Naive thymus-derived CD4-positive, alpha-beta T cell (primary cell): ENCODE data around the gene CHD3. TPM values are rescaled to one million over a fixed set of nuclear protein-coding genes. Genes with fewer than 3 reads are reported as not detected.
"Not testable (repeated sequence)": the region's sequence is repeated elsewhere in the genome, so short reads cannot be mapped to it uniquely, and the experiment has no call there.

Source experiments
- ATAC-seq: fragments of 150-1000 bp; cut with Tn5 transposase; 2 replicates; pipeline ENCODE4 v1.10.0; 2021; ENCODE audit warnings: mild to moderate bottlenecking, moderate library complexity
- CTCF ChIA-PET: fragments of 350-600 bp; sonication (Branson Sonifier 250); formaldehyde crosslinking; loops from one replicate; lab custom pipeline; 2021; ENCODE audit warnings: antibody characterized with exemption; lab: Charles Lee
- POLR2A ChIA-PET: fragments of 350-600 bp; sonication (Branson Sonifier 250); formaldehyde crosslinking; loops from one replicate; lab custom pipeline; 2021; ENCODE audit warnings: antibody characterized with exemption, inconsistent platforms; lab: Charles Lee
- DNase-seq, 9 donors: peaks; one replicate each; pipeline versions ENCODE4 v3.0.0 to v3.0.0-alpha.2; 2020 to 2022; ENCODE audit warnings: mixed read lengths in 1 of 9
- H3K27ac ChIP-seq: one replicate; pipeline ENCODE4 v1.7.0; 2013; ENCODE audit warnings: mild to moderate bottlenecking, low read depth, low read length, moderate library complexity
- H3K27me3 ChIP-seq, 2 donors: one replicate each; pipeline ENCODE4 v1.7.0; 2013; ENCODE audit warnings: low read length in 2 of 2, mild to moderate bottlenecking in 2 of 2, moderate library complexity in 2 of 2; ENCODE audit not compliant: control insufficient read depth in 2 of 2, insufficient read depth in 2 of 2
- H3K36me3 ChIP-seq, 3 experiments: 1 replicate in 2 of 3; 2 replicates in 1 of 3; pipeline ENCODE4 v1.7.0; 2013; ENCODE audit warnings: low read length in 3 of 3, mild to moderate bottlenecking in 3 of 3, moderate library complexity in 1 of 3; ENCODE audit not compliant: insufficient read depth in 3 of 3, control insufficient read depth in 2 of 3
- H3K4me1 ChIP-seq, 2 donors: one replicate each; pipeline ENCODE4 v1.7.0; 2013; ENCODE audit warnings: low read length in 2 of 2, mild to moderate bottlenecking in 2 of 2, moderate library complexity in 1 of 2; ENCODE audit not compliant: control insufficient read depth in 2 of 2, insufficient read depth in 2 of 2
- H3K4me3 ChIP-seq: 2 replicates; pipeline ENCODE4 v1.7.0; 2013; ENCODE audit warnings: mild to moderate bottlenecking, low read length
- H3K9me3 ChIP-seq, 3 experiments: 1 replicate in 2 of 3; 2 replicates in 1 of 3; pipeline ENCODE4 v1.7.0; 2013; ENCODE audit warnings: low read length in 3 of 3; ENCODE audit not compliant: control insufficient read depth in 2 of 3
- H3K27ac Mint-ChIP-seq, 9 donors: one replicate each; pipeline ENCODE4 v1.8.0; 2020 to 2022; ENCODE audit warnings: mixed read lengths in 9 of 9, mild to moderate bottlenecking in 8 of 9, moderate library complexity in 5 of 9, inconsistent platforms in 2 of 9
- H3K27me3 Mint-ChIP-seq, 5 donors: one replicate each; pipeline ENCODE4 v1.8.0; 2021 to 2022; ENCODE audit warnings: mixed read lengths in 5 of 5, mild to moderate bottlenecking in 1 of 5
- H3K36me3 Mint-ChIP-seq, 5 donors: one replicate each; pipeline ENCODE4 v1.8.0; 2020 to 2022; ENCODE audit warnings: mixed read lengths in 5 of 5, mild to moderate bottlenecking in 3 of 5, inconsistent platforms in 1 of 5
- H3K4me1 Mint-ChIP-seq, 7 donors: one replicate each; pipeline ENCODE4 v1.8.0; 2020 to 2022; ENCODE audit warnings: mixed read lengths in 7 of 7, mild to moderate bottlenecking in 3 of 7, inconsistent platforms in 1 of 7
- H3K4me3 Mint-ChIP-seq, 10 donors: one replicate each; pipeline ENCODE4 v1.8.0; 2020 to 2022; ENCODE audit warnings: mild to moderate bottlenecking in 10 of 10, mixed read lengths in 10 of 10, moderate library complexity in 6 of 10, inconsistent platforms in 2 of 10
- H3K9me3 Mint-ChIP-seq, 11 donors: one replicate each; pipeline ENCODE4 v1.8.0; 2020 to 2022; ENCODE audit warnings: mixed read lengths in 11 of 11, mild to moderate bottlenecking in 4 of 11, inconsistent platforms in 1 of 11, moderate library complexity in 1 of 11
- intact Hi-C, 2 donors: fragments of 100-400 bp; cut with micrococcal nuclease; formaldehyde crosslinking; loops; one replicate each; pipeline ENCODE4 v1.15.1; 2023
- polyA plus RNA-seq, 2 donors: library from polyadenylated mRNA; unstranded; fragments of 300-500 nt; fragmentation: Illumina TruSeq; gene quantifications; one replicate each; pipeline ENCODE4 v1.2.3, GENCODE V29; 2021
- total RNA-seq, 6 experiments: library from RNA in 5 of 6; stranded (reverse) in 5 of 6; gene quantifications; 1 replicate in 5 of 6; 2 replicates in 1 of 6; pipeline ENCODE4 v1.2.3 and lab custom pipeline; 2021 to 2026

CHD3 gene
- total and polyA plus RNA-seq, 7 experiments from 2014 or later, result 12.7 to 417 (median 247) TPM

DNA sequence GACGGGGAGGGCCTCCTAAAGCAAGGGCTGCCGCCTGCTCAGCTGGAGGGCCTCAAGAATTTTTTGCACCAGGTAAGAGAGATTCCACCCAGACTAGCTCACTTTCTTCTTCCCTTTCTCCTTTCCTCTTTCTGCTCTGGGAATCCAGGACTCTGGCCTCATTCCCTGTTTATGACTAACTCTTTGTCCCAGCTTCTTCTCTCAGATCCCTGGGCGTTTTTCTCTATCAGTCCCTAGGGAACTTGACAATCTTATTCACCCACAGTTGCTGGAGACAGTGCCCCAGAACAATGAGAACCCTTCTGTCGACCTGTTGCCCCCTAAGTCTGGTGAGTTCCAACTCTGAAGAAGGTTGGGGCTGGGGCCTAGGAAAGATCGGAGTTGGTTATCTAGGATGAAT lies 59.1 kb downstream of the CHD3 start:
- ATAC-seq (no peak), DNase-seq (no peak)
- Mint-ChIP-seq H3K36me3 (peaks cover 13 to 61% (median 34%) of the 10 kb centered on the region in 5 donors), H3K4me1 (peaks cover 4 to 23% (median 7%) of the 10 kb centered on the region in 7 donors), H3K27me3 (no peaks in the 10 kb centered on the region), H3K27ac (peak overlapping the region in 3 of 9 donors; percentile 6 to 38 (median 15)), H3K9me3 (no peaks in the 10 kb centered on the region), H3K4me3 (no peak overlapping the region)
- ChIA-PET CTCF (no interaction called here), POLR2A (no interaction called here)
- H3K9me3 ChIP-seq, result no peaks in the 10 kb centered on the region
- H3K4me3 ChIP-seq, result no peak overlapping the region
- H3K27ac ChIP-seq, result no peak overlapping the region
- no peaks in the 10 kb centered on the region for H3K4me1 ChIP-seq
- H3K36me3 ChIP-seq, result peaks cover 0 to 60% (median 4%) of the 10 kb centered on the region in 3 experiments
- H3K27me3 ChIP-seq, result no peaks in the 10 kb centered on the region
- intact Hi-C loops, result no loop called here

- intact Hi-C loops, result loop anchor here in 1 of 2 donors (2.0 kb wide), 1 partner anchor 18 kb away; the partner anchor contains the start of gene CNTROB
- Histone ChIP-seq H3K9me3 (no peaks in the 10 kb centered on the region), H3K27ac (no peak overlapping the region), H3K36me3 (peaks cover 0 to 35% (median 4%) of the 10 kb centered on the region in 3 experiments), H3K4me1 (no peaks in the 10 kb centered on the region), H3K27me3 (no peaks in the 10 kb centered on the region), H3K4me3 (no peak overlapping the region)
- peak overlapping the region in 2 of 9 donors; percentile 63 to 84 for H3K27ac Mint-ChIP-seq
- no peak for DNase-seq
- no peaks in the 10 kb centered on the region for H3K9me3 Mint-ChIP-seq
- no peaks in the 10 kb centered on the region for H3K27me3 Mint-ChIP-seq
- H3K36me3 Mint-ChIP-seq, result peaks cover 13 to 42% (median 25%) of the 10 kb centered on the region in 5 donors
- ATAC-seq, result no peak
- ChIA-PET CTCF (no interaction called here), POLR2A (no interaction called here)
- H3K4me1 Mint-ChIP-seq, result peaks cover 4 to 23% (median 7%) of the 10 kb centered on the region in 7 donors
- H3K4me3 Mint-ChIP-seq, result no peak overlapping the region
Observed at GRCh38 chr17:7950578-7950977, 62.0 kb downstream of the CHD3 start.

DNA sequence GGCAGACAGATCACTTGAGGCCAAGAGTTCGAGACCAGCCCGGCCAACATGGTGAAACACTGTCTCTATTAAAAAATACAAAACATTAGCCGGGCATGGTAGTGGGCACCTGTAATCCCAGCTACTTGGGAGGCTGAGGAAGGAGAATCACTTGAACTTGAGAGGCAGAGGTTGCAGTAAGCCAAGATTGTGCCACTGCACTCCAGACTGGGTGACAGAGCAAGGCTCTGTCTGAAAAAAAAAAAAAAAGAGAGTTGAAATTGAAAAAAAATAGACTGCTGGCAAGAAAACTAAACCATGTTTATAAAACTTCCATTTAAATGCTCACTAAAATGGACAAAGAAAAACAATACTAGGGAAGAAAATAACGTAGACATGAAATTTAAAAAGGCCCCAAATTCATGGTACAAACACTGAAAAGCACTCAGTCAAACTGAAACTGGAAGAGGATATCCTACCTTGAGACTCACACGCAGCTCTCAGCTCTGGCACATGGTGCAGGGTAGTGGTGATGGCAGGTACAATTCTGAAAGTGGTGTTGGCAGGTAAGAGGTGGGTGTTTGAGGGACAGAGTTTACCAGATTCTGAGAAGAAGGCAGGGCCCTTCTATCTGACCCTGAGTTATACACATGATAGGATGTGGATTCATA lies 62.7 kb downstream of the CHD3 start:
- H3K4me1 Mint-ChIP-seq, result peaks cover 4 to 22% (median 7%) of the 10 kb centered on the region in 7 donors
- peak overlapping the region in 8 of 10 donors; percentile 16 to 59 (median 36) for H3K4me3 Mint-ChIP-seq
- no peaks in the 10 kb centered on the region for H3K27me3 Mint-ChIP-seq
- Histone ChIP-seq H3K4me1 (no peaks in the 10 kb centered on the region), H3K36me3 (peaks cover 0 to 28% (median 4%) of the 10 kb centered on the region in 3 experiments), H3K27me3 (no peaks in the 10 kb centered on the region), H3K9me3 (no peaks in the 10 kb centered on the region), H3K27ac (no peak overlapping the region), H3K4me3 (no peak overlapping the region)
- ChIA-PET POLR2A (interaction anchor here (1.6 kb wide), 1 partner anchor 11 kb away, joined by 4 read pairs; no protein-coding TSS in a partner anchor), CTCF (no interaction called here)
- peaks cover 13 to 35% (median 25%) of the 10 kb centered on the region in 5 donors for H3K36me3 Mint-ChIP-seq
- H3K9me3 Mint-ChIP-seq, result no peaks in the 10 kb centered on the region
- DNase-seq (peak in 3 of 9 donors; percentile 13 to 35 (median 14)), ATAC-seq (peak; percentile 63)
- intact Hi-C loops, result loop anchor here in 1 of 2 donors (1.0 to 2.0 kb wide), 2 partner anchors 18 to 36 kb away; partner anchors contain the start of gene CNTROB
- peak overlapping the region; percentile 59 to 92 (median 81) for H3K27ac Mint-ChIP-seq

DNA sequence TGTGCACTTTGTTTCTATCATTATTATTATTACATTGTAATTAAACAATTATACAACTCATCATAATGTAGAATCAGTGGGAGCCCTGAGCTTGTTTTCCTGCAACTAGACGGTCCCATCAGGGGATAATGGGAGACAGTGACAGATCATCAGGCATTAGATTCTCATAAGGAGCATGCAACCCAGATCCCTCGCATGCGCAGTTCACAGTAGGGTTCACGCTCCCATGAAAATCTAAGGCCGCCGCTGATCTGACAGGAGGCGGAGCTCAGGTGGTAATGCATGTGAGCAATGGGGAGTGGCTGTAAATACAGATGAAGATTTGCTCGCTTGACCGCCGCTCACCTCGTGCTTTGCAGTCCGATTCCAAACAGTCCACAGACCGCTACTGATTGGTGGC lies 64.7 kb downstream of the CHD3 start:
- POLR2A ChIA-PET, H3K4me3 ChIP-seq, ATAC-seq, H3K9me3 Mint-ChIP-seq, intact Hi-C loops, H3K27ac Mint-ChIP-seq, H3K4me3 Mint-ChIP-seq, DNase-seq, H3K27me3 Mint-ChIP-seq, H3K4me1 ChIP-seq, H3K9me3 ChIP-seq, H3K27me3 ChIP-seq, H3K27ac ChIP-seq: not testable (repeated sequence)
- H3K36me3 Mint-ChIP-seq, result peaks cover 7 to 20% (median 13%) of the 10 kb centered on the region in 5 donors
- peaks cover 0 to 13% (median 0%) of the 10 kb centered on the region in 3 experiments for H3K36me3 ChIP-seq
- peaks cover 4 to 19% (median 7%) of the 10 kb centered on the region in 7 donors for H3K4me1 Mint-ChIP-seq
- CTCF ChIA-PET, result interaction anchor here (0.9 kb wide), 1 partner anchor 37 kb away, joined by 4 read pairs; no protein-coding TSS in a partner anchor

DNA sequence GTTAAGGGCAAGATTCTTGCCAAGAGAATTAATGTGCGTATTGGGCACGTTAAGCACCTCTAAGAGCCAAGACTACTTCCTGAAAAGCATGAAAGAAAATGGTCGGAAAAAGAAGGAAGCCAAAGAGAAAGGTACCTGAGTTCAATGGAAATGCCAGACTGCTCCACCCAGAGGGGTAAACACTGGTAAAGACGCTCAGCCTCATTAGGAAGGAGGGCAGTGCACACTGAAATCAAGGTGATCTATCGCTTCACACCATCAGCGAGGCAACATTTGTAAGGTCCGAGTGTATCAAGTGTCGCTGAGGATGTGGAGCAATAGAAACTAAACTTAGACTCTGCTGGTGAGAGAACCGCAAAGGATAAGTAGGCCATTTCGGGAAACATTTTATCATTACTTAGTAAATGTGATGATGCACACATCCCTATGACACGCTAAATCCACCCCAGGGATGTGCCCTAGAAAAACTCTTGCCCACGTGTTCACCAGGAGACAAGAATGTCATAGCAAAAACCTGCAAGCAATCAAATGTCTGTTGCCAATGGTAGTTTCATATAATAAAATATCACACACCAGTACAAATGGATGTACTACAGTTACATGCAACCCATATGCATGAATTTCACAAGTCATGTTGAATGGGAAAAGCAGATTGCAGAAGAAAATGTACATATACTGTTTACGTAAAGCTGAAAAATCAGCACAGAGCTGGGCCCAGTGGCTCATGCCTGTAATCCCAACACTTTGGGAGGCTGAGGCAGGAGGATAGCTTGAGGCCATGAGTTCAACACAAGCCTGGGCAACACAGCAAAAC lies 67.0 kb downstream of the CHD3 start:
- H3K36me3 ChIP-seq, result no peaks in the 10 kb centered on the region
- H3K36me3 Mint-ChIP-seq, result peaks cover 0 to 4% (median 0%) of the 10 kb centered on the region in 5 donors
- ChIA-PET CTCF (interaction anchor here (0.8 kb wide), 1 partner anchor 16 kb away, joined by 3 read pairs; no protein-coding TSS in a partner anchor), POLR2A (no interaction called here)
- no peak for DNase-seq
- no peak overlapping the region for H3K27ac ChIP-seq
- no peaks in the 10 kb centered on the region for H3K27me3 ChIP-seq
- H3K4me1 ChIP-seq, result no peaks in the 10 kb centered on the region
- no peaks in the 10 kb centered on the region for H3K9me3 ChIP-seq
- peaks cover 4 to 13% (median 7%) of the 10 kb centered on the region in 7 donors for H3K4me1 Mint-ChIP-seq
- intact Hi-C loops, result no loop called here
- peaks cover 0 to 10% (median 0%) of the 10 kb centered on the region in 5 donors for H3K27me3 Mint-ChIP-seq
- no peak overlapping the region for H3K27ac Mint-ChIP-seq
- H3K4me3 Mint-ChIP-seq, result no peak overlapping the region
- no peaks in the 10 kb centered on the region for H3K9me3 Mint-ChIP-seq
- no peak overlapping the region for H3K4me3 ChIP-seq
- ATAC-seq, result no peak

DNA sequence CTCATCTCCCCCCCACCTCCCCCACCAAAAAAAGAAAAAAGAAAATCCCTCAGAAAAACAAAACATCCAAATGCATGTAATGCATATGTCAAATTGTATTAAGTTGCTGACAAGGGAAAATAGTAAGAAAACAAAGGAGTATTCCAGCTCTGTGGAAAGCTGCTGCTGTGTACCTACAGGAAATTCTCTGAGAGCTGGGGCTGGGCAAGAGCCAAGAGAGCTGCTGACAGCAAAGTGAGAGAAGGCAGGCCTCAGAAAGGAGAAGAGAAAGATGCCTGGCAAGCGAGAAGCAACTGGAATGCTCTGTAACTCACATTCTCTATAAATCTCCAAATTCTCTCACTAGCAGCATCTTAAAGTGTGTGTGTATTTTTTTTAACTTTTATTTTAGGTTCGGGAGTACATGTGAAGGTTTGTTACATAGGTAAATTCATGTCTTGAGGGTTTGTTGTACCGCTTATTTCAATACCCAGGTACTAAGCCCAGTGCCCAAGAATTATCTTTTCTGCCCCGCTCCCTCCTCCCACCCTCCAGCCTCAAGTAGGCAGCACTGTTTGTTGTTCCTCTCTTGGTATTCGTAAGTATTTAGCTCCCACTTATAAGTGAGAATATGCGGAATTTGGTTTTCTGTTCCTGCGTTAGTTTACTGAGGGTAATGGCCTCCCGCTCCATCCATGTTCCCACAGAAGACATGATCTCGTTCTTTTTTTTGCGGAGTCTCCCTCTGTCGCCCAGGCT lies 67.8 kb downstream of the CHD3 start:
- Mint-ChIP-seq H3K9me3 (no peaks in the 10 kb centered on the region), H3K4me1 (peaks cover 2 to 8% (median 3%) of the 10 kb centered on the region in 7 donors), H3K36me3 (peaks cover 0 to 2% (median 0%) of the 10 kb centered on the region in 5 donors), H3K27ac (no peak overlapping the region), H3K27me3 (peaks cover 0 to 15% (median 0%) of the 10 kb centered on the region in 5 donors), H3K4me3 (no peak overlapping the region)
- no peaks in the 10 kb centered on the region for H3K9me3 ChIP-seq
- no peaks in the 10 kb centered on the region for H3K36me3 ChIP-seq
- no peaks in the 10 kb centered on the region for H3K4me1 ChIP-seq
- no peak overlapping the region for H3K4me3 ChIP-seq
- no peak overlapping the region for H3K27ac ChIP-seq
- CTCF ChIA-PET, result no interaction called here
- POLR2A ChIA-PET, result no interaction called here
- ATAC-seq (no peak), DNase-seq (no peak)
- intact Hi-C loops, result no loop called here
- no peaks in the 10 kb centered on the region for H3K27me3 ChIP-seq
